Muscle layer of duodenum (tissue), 2 donors: ENCODE measurements around the gene SLC15A5.

ENCODE experiments used
- H3K27ac ChIP-seq: one replicate; pipeline ENCODE4 v1.7.0; 2013; ENCODE audit warnings: mild to moderate bottlenecking, low read length
- H3K27me3 ChIP-seq: one replicate; pipeline ENCODE4 v1.7.0; 2013; ENCODE audit warnings: low read depth, mild to moderate bottlenecking, control low read depth, low read length
- H3K36me3 ChIP-seq, 2 donors: one replicate each; pipeline ENCODE4 v1.7.0; 2013; ENCODE audit warnings: low read length in 2 of 2, control low read depth in 1 of 2, mild to moderate bottlenecking in 1 of 2; ENCODE audit not compliant: insufficient read depth in 2 of 2, control insufficient read depth in 1 of 2
- H3K4me1 ChIP-seq, 2 donors: one replicate each; pipeline ENCODE4 v1.7.0; 2013; ENCODE audit warnings: low read length in 2 of 2, mild to moderate bottlenecking in 2 of 2, control low read depth in 1 of 2, moderate library complexity in 1 of 2; ENCODE audit not compliant: insufficient read depth in 2 of 2, control insufficient read depth in 1 of 2
- H3K4me3 ChIP-seq, 2 donors: one replicate each; pipeline ENCODE4 v1.7.0; 2013; ENCODE audit warnings: low read length in 2 of 2, low read depth in 1 of 2, mild to moderate bottlenecking in 1 of 2
- H3K9me3 ChIP-seq, 2 donors: one replicate each; pipeline ENCODE4 v1.7.0; 2013; ENCODE audit warnings: low read length in 2 of 2, control low read depth in 1 of 2, mild to moderate bottlenecking in 1 of 2; ENCODE audit not compliant: control insufficient read depth in 1 of 2
- donor health status: healthy.

SLC15A5 gene

DNA sequence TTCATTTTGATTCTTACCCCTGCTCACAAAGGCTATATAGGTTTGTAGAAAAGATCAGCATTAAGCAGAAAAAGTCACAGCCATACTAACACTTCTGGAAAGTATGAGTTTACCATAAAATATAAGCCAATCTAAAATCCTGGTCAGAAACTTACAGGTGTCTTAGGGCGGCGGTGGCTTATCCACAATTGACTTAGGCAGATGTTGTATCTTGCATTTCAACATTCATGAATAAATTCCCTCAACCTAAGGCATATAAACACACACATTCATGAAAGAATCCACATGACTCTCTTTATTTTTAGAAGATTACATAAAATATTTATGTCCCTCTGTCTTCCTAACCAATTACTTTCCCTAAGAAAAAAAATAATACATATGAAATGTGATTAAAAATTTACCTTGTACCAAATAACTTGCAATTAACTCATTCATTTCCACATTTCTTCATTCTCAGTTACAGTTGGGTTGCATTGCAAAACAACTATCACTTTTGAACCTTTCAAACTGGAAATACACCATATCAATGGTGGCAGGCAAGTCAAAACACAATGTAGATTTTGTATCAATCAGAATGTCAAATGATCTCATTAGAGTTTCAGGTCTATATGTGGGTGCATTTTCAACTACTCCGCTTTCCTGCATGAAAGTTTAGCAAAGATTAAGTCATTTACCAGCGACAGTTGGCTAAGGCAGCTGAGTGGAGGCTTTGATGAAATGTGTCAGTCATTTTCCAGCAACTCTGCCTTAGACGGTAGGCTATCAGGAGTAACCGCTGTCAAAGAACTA, 124.4 kb downstream of the SLC15A5 start:
- H3K4me3 ChIP-seq: no peak overlapping the region
- no peaks in the 10 kb centered on the region for H3K4me1 ChIP-seq
- H3K27ac ChIP-seq: no peak overlapping the region
- H3K27me3 ChIP-seq: no peaks in the 10 kb centered on the region
- H3K36me3 ChIP-seq: no peaks in the 10 kb centered on the region
- no peaks in the 10 kb centered on the region for H3K9me3 ChIP-seq

DNA sequence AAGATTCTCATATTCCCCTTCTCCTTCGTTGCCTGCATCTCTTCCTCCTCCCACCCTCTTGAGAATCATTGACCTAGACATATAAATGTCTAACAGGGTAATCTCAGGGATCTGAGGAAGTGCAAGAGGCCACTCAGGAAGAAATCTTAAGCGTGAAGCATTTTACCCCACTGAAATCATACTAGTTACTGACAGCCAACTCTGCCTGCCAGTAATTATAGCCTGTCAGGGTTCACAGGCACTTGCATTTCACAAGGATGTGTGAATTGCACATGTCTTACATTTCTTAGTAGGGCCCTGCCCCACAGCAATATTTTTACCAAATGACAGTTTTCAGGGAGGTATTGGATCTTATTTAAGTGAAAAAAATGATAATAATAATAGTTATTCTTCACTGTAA, 127.2 kb downstream of the SLC15A5 start:
- no peak overlapping the region for H3K27ac ChIP-seq
- H3K4me1 ChIP-seq: no peaks in the 10 kb centered on the region
- no peaks in the 10 kb centered on the region for H3K27me3 ChIP-seq
- H3K36me3 ChIP-seq: no peaks in the 10 kb centered on the region
- no peaks in the 10 kb centered on the region for H3K9me3 ChIP-seq
- H3K4me3 ChIP-seq: no peak overlapping the region

DNA sequence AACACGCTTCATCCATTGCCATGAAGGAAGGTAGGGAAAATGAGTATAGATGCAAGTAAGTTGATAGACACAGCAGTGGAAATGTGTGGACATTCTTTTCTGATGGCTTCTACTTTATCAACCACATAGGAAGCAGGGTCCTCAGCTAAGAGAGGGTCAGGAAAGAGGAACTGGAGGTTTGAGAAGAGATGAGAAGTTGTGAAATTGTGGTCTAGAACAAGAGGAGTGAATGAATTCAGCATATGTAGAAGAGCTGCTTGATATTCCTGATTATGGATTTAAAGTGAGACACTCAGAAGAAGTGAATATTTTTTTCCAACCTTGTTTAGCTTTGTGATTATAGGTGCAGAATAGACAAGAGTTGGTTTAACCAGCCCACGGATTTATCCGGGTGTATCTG, 128.5 kb downstream of the SLC15A5 start:
- H3K4me1 ChIP-seq: no peaks in the 10 kb centered on the region
- H3K36me3 ChIP-seq: no peaks in the 10 kb centered on the region

More for the DNA sequence above, 128.5 kb downstream of the SLC15A5 start:
- no peaks in the 10 kb centered on the region for H3K27me3 ChIP-seq
- no peak overlapping the region for H3K4me3 ChIP-seq
- H3K27ac ChIP-seq: no peak overlapping the region
- H3K9me3 ChIP-seq: no peaks in the 10 kb centered on the region
